GM20431 (cell line): ENCODE data around the gene LILRB5.

ENCODE experiments used
- in situ Hi-C: fragments of 300-500 bp; cut with MseI, MboI; formaldehyde crosslinking; loops from one replicate; pipeline ENCODE4 v1.15.0; 2020; ENCODE audit warnings: low sequenced_read_pairs; ENCODE audit not compliant: unreplicated experiment

Gene LILRB5

DNA sequence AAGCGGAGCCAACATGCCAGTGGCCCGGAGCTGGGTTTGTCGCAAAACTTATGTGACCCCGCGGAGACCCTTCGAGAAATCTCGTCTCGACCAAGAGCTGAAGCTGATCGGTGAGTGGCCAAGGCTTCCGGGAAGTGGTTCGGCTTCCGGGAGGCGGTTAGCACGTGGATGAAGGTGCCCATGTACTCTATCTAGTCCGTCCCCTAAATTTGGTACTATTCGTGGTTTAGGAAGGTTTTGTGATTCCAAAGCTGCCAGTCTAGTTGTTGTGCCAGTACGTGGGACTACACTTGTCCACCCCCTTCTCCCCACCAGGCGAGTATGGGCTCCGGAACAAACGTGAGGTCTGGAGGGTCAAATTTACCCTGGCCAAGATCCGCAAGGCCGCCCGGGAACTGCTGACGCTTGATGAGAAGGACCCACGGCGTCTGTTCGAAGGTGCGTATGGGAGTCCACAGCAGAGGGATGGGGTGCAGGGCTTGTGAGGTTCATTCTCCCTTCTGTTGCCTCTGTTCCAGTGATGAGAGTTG lies 55.8 kb downstream of the LILRB5 start:
- in situ Hi-C loops = no loop called here
